GM12801 (cell line): ENCODE results near the gene A2ML1.

ENCODE experiments used
- TF ChIP-seq, protein P1 (sequence below): IDR thresholded peaks from one replicate; pipeline ENCODE4 v1.5.1; 2011; ENCODE audit warnings: control low read depth; ENCODE audit not compliant: insufficient read length; ENCODE audit errors: extremely low read depth

A2ML1 gene

GRCh38 chr12:8822298-8822697 lies at the start of gene A2ML1:
Gene A2ML1 (plus strand): TSS chr12:8822621. CDS start chr12:8822652, 31 bp downstream.
- TF ChIP-seq, protein P1, sequence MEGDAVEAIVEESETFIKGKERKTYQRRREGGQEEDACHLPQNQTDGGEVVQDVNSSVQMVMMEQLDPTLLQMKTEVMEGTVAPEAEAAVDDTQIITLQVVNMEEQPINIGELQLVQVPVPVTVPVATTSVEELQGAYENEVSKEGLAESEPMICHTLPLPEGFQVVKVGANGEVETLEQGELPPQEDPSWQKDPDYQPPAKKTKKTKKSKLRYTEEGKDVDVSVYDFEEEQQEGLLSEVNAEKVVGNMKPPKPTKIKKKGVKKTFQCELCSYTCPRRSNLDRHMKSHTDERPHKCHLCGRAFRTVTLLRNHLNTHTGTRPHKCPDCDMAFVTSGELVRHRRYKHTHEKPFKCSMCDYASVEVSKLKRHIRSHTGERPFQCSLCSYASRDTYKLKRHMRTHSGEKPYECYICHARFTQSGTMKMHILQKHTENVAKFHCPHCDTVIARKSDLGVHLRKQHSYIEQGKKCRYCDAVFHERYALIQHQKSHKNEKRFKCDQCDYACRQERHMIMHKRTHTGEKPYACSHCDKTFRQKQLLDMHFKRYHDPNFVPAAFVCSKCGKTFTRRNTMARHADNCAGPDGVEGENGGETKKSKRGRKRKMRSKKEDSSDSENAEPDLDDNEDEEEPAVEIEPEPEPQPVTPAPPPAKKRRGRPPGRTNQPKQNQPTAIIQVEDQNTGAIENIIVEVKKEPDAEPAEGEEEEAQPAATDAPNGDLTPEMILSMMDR: no peak

GRCh38 chr12:8773461-8773860 lies 49.0 kb upstream of the A2ML1 start:
- TF ChIP-seq, protein P1: no peak

DNA sequence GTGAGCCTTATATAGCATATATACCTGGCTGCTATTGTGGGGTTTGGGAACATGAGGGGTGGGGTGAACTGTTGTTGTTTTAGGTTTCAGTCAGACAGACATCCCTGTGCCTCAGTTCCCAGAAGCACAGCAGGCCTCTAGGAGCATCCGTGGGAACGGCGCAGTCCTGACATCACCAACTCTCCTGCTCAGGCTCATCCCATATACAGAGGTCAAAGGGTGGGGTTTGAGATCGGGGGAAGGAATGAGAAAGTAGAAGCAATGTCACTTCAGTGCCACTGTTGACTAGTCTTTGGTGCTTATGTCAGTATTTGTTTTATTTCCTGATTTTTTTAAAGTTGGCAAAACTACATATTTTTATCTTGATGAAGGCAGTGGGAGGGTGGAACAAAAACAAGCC lies 43.1 kb upstream of the A2ML1 start:
- TF ChIP-seq, protein P1: no peak

GRCh38 chr12:8779862-8780261 lies 42.6 kb upstream of the A2ML1 start:
- TF ChIP-seq, protein P1: no peak

- TF ChIP-seq, protein P1: no peak
Observed at GRCh38 chr12:8780389-8780788, 42.0 kb upstream of the A2ML1 start.

DNA sequence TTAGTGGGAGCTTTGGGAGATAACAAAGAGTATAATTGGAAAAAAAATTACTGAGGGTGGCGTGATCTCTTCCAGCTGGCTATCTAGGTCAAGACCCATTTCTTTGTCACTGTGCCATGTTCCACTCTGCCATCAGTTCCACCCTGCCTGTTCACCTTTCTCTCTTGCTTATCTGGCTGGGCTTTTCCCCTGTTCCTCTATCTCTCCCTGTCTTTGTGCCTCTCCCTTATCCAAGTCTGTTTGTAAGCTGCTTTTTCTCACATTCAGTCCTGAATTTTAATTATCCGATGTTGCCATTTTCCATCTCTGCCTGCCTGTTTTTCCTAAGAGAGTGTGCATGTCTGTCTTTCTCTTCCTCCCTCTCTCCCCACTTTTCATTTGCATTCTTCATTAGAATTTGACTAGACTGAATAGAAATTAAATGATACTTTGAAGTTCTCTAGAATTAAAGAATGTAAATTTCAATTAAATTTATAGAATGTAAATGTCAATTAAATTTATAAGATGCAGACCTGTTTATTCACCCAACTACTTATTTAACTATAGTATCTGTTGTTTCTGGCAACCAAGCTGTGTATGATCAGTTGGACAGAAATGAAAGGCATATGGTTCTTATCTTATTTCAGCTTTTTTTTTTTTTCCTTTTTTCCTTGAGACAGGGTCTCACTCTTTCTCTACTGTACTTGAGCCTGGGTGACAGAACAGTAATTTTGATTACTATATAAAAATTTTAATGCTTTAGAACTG lies 40.9 kb upstream of the A2ML1 start:
- TF ChIP-seq, protein P1: no peak

- TF ChIP-seq, protein P1: no peak
Observed at GRCh38 chr12:8784290-8784888, 38.0 kb upstream of the A2ML1 start.
